CD4-positive, alpha-beta T cell (primary cell): ENCODE measurements around the gene SAE1. TPM values are rescaled to one million over a fixed set of nuclear protein-coding genes. Genes with fewer than 3 reads are reported as not detected.

Source experiments
- ATAC-seq: fragments of 200-7000 bp; cut with Tn5 transposase; one replicate; pipeline ENCODE4 v1.10.0; 2022; ENCODE audit warnings: mild to moderate bottlenecking; ENCODE audit not compliant: poor library complexity
- CTCF ChIA-PET: fragments of 350-600 bp; sonication (Branson Sonifier 250); formaldehyde crosslinking; loops from one replicate; lab custom pipeline; 2021; ENCODE audit warnings: antibody characterized with exemption, inconsistent platforms; lab: Charles Lee
- POLR2A ChIA-PET: fragments of 350-600 bp; sonication (Branson Sonifier 250); formaldehyde crosslinking; loops from one replicate; lab custom pipeline; 2021; ENCODE audit warnings: antibody characterized with exemption, inconsistent platforms; lab: Charles Lee
- DNase-seq, 14 experiments: peaks; one replicate each; pipeline ENCODE4 v3.0.0-alpha.2; 2013 to 2020; ENCODE audit warnings: mixed read lengths in 2 of 14
- H3K27ac ChIP-seq, 2 donors: one replicate each; pipeline versions ENCODE4 v1.5.1 to v1.7.0; 2013; ENCODE audit warnings: low read length in 2 of 2, low read depth in 1 of 2, mild to moderate bottlenecking in 1 of 2
- H3K27me3 ChIP-seq, 2 experiments: 1 replicate in 1 of 2; 2 replicates in 1 of 2; pipeline versions ENCODE4 v1.6.1 to v1.7.0; 2013; ENCODE audit warnings: low read length in 2 of 2, control low read depth in 1 of 2, mild to moderate bottlenecking in 1 of 2, moderate library complexity in 1 of 2; ENCODE audit not compliant: insufficient read depth in 2 of 2, control insufficient read depth in 1 of 2
- H3K36me3 ChIP-seq: one replicate; pipeline ENCODE4 v1.6.1; 2013; ENCODE audit warnings: low read length, control low read depth; ENCODE audit not compliant: insufficient read depth
- H3K4me1 ChIP-seq: one replicate; pipeline ENCODE4 v1.6.1; 2013; ENCODE audit warnings: low read length, control low read depth; ENCODE audit not compliant: insufficient read depth
- H3K4me3 ChIP-seq: one replicate; pipeline ENCODE4 v1.5.1; 2013; ENCODE audit warnings: mild to moderate bottlenecking, low read length, moderate library complexity
- H3K9me3 ChIP-seq, 2 experiments: 1 replicate in 1 of 2; 2 replicates in 1 of 2; pipeline versions ENCODE4 v1.6.1 to v1.7.0; 2013; ENCODE audit warnings: low read length in 2 of 2, mild to moderate bottlenecking in 2 of 2, control low read depth in 1 of 2, moderate library complexity in 1 of 2; ENCODE audit not compliant: control insufficient read depth in 1 of 2, insufficient read depth in 1 of 2
- H3K27ac Mint-ChIP-seq: one replicate; pipeline ENCODE4 v1.8.0; 2020; ENCODE audit warnings: mixed read lengths
- H3K27me3 Mint-ChIP-seq: one replicate; pipeline ENCODE4 v1.8.0; 2021; ENCODE audit warnings: mixed read lengths
- H3K36me3 Mint-ChIP-seq: one replicate; pipeline ENCODE4 v1.8.0; 2021; ENCODE audit warnings: low read depth, mixed read lengths
- H3K4me1 Mint-ChIP-seq: one replicate; pipeline ENCODE4 v1.8.0; 2021; ENCODE audit warnings: low read depth, mixed read lengths
- H3K4me3 Mint-ChIP-seq: one replicate; pipeline ENCODE4 v1.8.0; 2020; ENCODE audit warnings: mild to moderate bottlenecking, mixed read lengths
- H3K9me3 Mint-ChIP-seq: one replicate; pipeline ENCODE4 v1.8.0; 2020; ENCODE audit warnings: mixed read lengths
- intact Hi-C, 2 experiments: fragments of 100-400 bp; cut with DNase I in 1 of 2; cut with micrococcal nuclease in 1 of 2; formaldehyde crosslinking; loops; one replicate each; pipeline versions ENCODE4 v1.15.1 to v1.9.0; 2023 to 2025; cut with DNase I, micrococcal nuclease
- microRNA-seq: library from miRNA; unstranded; fragments of <30 nt; microRNA quantifications from one replicate; pipeline ENCODE4 v1.2.0, GENCODE V29; 2021; ENCODE audit warnings: borderline microRNAs expressed, borderline replicate concordance
- total RNA-seq, 174 experiments: library from RNA in 2 of 174; stranded (reverse) in 2 of 174; gene quantifications; one replicate each; pipeline ENCODE4 v1.2.3 and lab custom pipeline; 2021 to 2026
- TF ChIP-seq, protein P1 (sequence below): fragments of 200-600 bp; IDR thresholded peaks from one replicate; pipeline ENCODE4 v1.8.0; 2022; ENCODE audit warnings: antibody characterized with exemption, mild to moderate bottlenecking

The SAE1 gene
- total RNA-seq, 2 experiments from 2014 or later, result 29.6 to 30.9 TPM

DNA sequence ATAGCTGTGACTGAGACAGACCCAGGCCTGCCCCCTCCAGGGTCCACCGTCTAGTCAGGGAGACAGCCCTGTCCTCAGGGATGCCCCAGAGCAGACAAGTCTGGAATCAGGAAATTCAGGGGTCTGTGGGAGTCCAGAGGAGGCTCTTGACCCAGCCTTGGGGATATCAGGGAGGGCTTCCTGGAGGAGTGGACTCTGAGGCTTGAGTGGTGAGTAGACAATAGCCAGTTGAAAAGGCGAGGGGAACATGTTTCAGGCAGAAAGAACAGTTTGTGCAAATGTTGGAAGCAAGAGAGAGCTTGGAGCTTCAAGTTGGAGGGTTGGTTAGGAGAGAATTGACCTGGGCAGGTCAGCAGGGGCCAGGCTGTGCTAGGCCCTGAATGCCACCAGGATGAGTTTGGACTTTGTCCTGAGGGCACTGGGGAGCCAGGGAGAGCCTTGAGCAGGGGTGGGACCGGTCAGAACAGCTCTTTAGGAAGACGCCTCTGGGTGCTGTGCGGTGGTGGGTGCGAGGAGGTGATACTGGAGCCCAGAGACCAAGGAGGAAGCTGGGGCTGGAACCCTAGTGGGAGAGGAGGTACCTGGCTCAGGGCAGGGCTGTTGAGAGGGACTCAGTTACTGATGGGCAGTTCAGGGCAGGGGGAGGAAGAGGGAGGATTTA is 128.4 kb downstream of the SAE1 start:
- Mint-ChIP-seq H3K27me3 (no peaks in the 10 kb centered on the region), H3K9me3 (no peaks in the 10 kb centered on the region), H3K27ac (peak overlapping the region; percentile 97), H3K36me3 (peaks cover 66% of the 10 kb centered on the region), H3K4me3 (peak overlapping the region; percentile 58), H3K4me1 (peaks cover 39% of the 10 kb centered on the region)
- Histone ChIP-seq H3K4me3 (no peak overlapping the region), H3K36me3 (peaks cover 45% of the 10 kb centered on the region), H3K4me1 (peaks cover 30% of the 10 kb centered on the region), H3K27ac (no peak overlapping the region), H3K27me3 (no peaks in the 10 kb centered on the region), H3K9me3 (peaks cover 0 to 7% of the 10 kb centered on the region in 2 experiments)
- TF ChIP-seq, protein P1, sequence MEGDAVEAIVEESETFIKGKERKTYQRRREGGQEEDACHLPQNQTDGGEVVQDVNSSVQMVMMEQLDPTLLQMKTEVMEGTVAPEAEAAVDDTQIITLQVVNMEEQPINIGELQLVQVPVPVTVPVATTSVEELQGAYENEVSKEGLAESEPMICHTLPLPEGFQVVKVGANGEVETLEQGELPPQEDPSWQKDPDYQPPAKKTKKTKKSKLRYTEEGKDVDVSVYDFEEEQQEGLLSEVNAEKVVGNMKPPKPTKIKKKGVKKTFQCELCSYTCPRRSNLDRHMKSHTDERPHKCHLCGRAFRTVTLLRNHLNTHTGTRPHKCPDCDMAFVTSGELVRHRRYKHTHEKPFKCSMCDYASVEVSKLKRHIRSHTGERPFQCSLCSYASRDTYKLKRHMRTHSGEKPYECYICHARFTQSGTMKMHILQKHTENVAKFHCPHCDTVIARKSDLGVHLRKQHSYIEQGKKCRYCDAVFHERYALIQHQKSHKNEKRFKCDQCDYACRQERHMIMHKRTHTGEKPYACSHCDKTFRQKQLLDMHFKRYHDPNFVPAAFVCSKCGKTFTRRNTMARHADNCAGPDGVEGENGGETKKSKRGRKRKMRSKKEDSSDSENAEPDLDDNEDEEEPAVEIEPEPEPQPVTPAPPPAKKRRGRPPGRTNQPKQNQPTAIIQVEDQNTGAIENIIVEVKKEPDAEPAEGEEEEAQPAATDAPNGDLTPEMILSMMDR, result no peak
- POLR2A ChIA-PET, result interaction anchor here (1.7 to 3.3 kb wide), 2 partner anchors 15 to 146 kb away, joined by 6 to 13 read pairs; partner anchors contain the start of genes INAFM1 and ZC3H4
- ATAC-seq (no peak), DNase-seq (no peak)
- CTCF ChIA-PET, result interaction anchor here (0.7 to 1.0 kb wide), 2 partner anchors 15 to 25 kb away, joined by 3 read pairs; no protein-coding TSS in a partner anchor
- intact Hi-C loops, result loop anchor here (1.0 to 10.0 kb wide), 4 partner anchors 10 to 474 kb away; partner anchors contain the start of genes AP2S1 (in 1 of the 2), ARHGAP35 (in 1 of the 2) and SLC1A5 (in 1 of the 2)

Small RNA genes lying within 50 kb of the gene (microRNA-seq; reads per million reads assigned to microRNA genes)
- gene MIR3190, result not detected
- not detected for gene MIR3191

Other genes with a start within 250 kb of the SAE1 start
- 1 to 10 TPM; 1.1 to 2.1 TPM for gene NPAS1, start 111.0 kb upstream of the SAE1 start, total RNA-seq
- 10 to 100 TPM; 18.0 to 18.1 TPM for gene TMEM160, start 82.2 kb upstream of the SAE1 start, total RNA-seq
- gene ZC3H4, start 17.1 kb upstream of the SAE1 start, total RNA-seq, result 10 to 100 TPM; 39.4 to 43.7 TPM
- gene BBC3, start 100.4 kb downstream of the SAE1 start, total RNA-seq, result 10 to 100 TPM; 39.8 to 42.1 TPM
- gene CCDC9, start 125.7 kb downstream of the SAE1 start, total RNA-seq, result 10 to 100 TPM; 68.5 to 74.3 TPM
- 10 to 100 TPM; 16.9 to 19.3 TPM for gene INAFM1, start 144.1 kb downstream of the SAE1 start, total RNA-seq
- gene C5AR1, start 179.0 kb downstream of the SAE1 start, total RNA-seq, result 1 to 10 TPM; 4.4 to 5.8 TPM
- under 1 TPM; 0.06 to 0.19 TPM for gene C5AR2, start 201.3 kb downstream of the SAE1 start, total RNA-seq
- 1 to 10 TPM; 6.8 to 8.2 TPM for gene DHX34, start 218.5 kb downstream of the SAE1 start, total RNA-seq